GM10248 (cell line): Measurements from ENCODE around the gene KANK2.

ENCODE experiments used
- CTCF ChIA-PET: fragments of 300-600 bp; sonication (Branson Sonifier 250); formaldehyde crosslinking; extraction: SDS; loops from one replicate; lab custom pipeline; 2021; ENCODE audit warnings: antibody characterized with exemption; lab: Yijun Ruan, JAX
- POLR2A ChIA-PET: fragments of 350-650 bp; sonication (Branson Sonifier 250); formaldehyde crosslinking; extraction: SDS; loops from one replicate; lab custom pipeline; 2020; ENCODE audit warnings: antibody characterized with exemption; lab: Yijun Ruan, JAX
- DNase-seq: peaks from one replicate; pipeline ENCODE4 v3.0.0; 2012; ENCODE audit errors: extremely low spot score
- TF ChIP-seq, protein P1 (sequence below): IDR thresholded peaks from 2 replicates; pipeline ENCODE4 v1.5.1; 2012; ENCODE audit warnings: mild to moderate bottlenecking, low read depth; ENCODE audit errors: extremely low read depth, missing control alignments, control extremely low read depth

The KANK2 gene

GRCh38 chr19:11204943-11205349 lies 7.6 kb upstream of the KANK2 start:
- no peak for DNase-seq
- ChIA-PET POLR2A (no interaction called here), CTCF (interaction anchor here (0.9 to 3.6 kb wide), 4 partner anchors 19 to 170 kb away, joined by 3 to 20 read pairs (median 7); no protein-coding TSS in a partner anchor)
- TF ChIP-seq, protein P1, sequence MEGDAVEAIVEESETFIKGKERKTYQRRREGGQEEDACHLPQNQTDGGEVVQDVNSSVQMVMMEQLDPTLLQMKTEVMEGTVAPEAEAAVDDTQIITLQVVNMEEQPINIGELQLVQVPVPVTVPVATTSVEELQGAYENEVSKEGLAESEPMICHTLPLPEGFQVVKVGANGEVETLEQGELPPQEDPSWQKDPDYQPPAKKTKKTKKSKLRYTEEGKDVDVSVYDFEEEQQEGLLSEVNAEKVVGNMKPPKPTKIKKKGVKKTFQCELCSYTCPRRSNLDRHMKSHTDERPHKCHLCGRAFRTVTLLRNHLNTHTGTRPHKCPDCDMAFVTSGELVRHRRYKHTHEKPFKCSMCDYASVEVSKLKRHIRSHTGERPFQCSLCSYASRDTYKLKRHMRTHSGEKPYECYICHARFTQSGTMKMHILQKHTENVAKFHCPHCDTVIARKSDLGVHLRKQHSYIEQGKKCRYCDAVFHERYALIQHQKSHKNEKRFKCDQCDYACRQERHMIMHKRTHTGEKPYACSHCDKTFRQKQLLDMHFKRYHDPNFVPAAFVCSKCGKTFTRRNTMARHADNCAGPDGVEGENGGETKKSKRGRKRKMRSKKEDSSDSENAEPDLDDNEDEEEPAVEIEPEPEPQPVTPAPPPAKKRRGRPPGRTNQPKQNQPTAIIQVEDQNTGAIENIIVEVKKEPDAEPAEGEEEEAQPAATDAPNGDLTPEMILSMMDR = no peak

- ChIA-PET CTCF (interaction anchor here (0.9 to 3.6 kb wide), 8 partner anchors 16 to 272 kb away, joined by 3 to 20 read pairs (median 3); no protein-coding TSS in a partner anchor), POLR2A (no interaction called here)
- TF ChIP-seq, protein P1 = no peak
- DNase-seq = no peak
These were observed 6.8 kb upstream of the KANK2 start for GRCh38 chr19:11204076-11204602.

GRCh38 chr19:11203194-11204075 lies 6.1 kb upstream of the KANK2 start:
- TF ChIP-seq, protein P1 = peak; percentile 79
- ChIA-PET POLR2A (interaction anchor here (0.6 kb wide), 1 partner anchor 930 kb away, joined by 4 read pairs; no protein-coding TSS in a partner anchor), CTCF (interaction anchor here (0.8 to 3.6 kb wide), 8 partner anchors 16 to 271 kb away, joined by 3 to 20 read pairs (median 4); no protein-coding TSS in a partner anchor)
- peak; percentile 71 for DNase-seq

DNA sequence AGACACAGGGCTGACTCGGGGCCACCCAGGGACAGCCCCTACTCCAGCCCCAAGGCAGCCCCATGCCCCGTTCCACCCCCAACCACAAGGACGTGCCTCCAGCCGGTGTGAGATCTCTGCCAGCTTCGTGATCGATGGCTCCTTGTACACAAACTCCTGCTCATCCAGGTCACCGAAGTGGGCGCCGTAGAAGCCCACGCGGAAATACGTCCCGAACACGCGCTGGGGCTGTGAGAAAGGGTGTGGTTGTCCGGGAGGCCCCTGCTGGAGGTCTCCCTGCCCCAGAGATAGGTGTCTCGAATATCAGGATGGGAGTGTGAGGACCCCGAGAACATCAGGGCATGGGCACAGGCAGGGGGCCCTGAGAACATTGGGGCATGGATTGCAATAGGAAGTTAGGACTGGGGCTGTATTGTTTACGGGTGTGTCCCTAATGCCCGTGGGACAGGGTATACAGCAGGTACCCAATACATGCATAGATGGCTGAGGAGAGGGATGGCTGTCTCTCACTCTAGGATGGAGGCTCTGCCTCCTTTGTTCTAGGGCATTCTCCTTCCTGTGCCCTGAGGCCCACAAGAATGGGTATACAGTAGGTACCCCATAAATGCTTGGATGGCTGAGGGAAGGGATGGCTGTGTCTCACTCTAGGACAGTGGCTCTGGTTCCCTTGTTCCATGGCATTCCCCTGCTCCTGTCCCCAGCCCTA lies 5.3 kb upstream of the KANK2 start:
- ChIA-PET CTCF (interaction anchor here (0.8 to 3.6 kb wide), 4 partner anchors 64 to 271 kb away, joined by 3 to 20 read pairs (median 4); no protein-coding TSS in a partner anchor), POLR2A (no interaction called here)
- no peak for DNase-seq
- TF ChIP-seq, protein P1 = no peak

DNA sequence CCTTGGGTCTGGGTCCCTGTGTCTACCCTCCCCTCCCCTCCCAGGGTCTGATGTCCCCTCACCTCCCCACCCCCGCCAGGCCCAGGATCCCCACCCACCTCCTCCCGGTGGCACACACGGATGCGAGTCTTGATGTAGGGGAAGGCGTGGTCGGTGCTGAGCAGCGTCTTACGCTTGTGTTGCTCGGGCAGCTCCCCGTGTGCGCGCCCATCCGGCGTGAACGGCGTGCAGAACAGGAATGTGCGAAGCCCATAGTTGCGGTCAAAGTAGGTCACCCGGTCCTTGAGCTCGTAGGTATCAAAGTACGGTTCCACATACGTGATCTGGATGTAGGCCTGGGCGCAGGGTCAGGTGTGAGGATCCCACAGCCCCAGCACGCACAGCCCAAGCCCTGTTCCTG lies 4.4 kb upstream of the KANK2 start:
- POLR2A ChIA-PET = no interaction called here
- no peak for DNase-seq
- TF ChIP-seq, protein P1 = no peak
- CTCF ChIA-PET = interaction anchor here (1.0 kb wide), 1 partner anchor 166 kb away, joined by 3 read pairs; no protein-coding TSS in a partner anchor

- ChIA-PET POLR2A (no interaction called here), CTCF (no interaction called here)
- TF ChIP-seq, protein P1 = no peak
- no peak for DNase-seq
These were observed 3.6 kb upstream of the KANK2 start for GRCh38 chr19:11200931-11201330.
